Loucy (cell line): ENCODE data around the gene SP1.
"Not testable (repeated sequence)": the region's sequence is repeated elsewhere in the genome, so short reads cannot be mapped to it uniquely, and the experiment has no call there.

Experiments
- EZH2phosphoT487 ChIP-seq: fragments of 200-600 bp; IDR thresholded peaks from 2 replicates; pipeline ENCODE4 v1.6.1; 2018; ENCODE audit warnings: antibody characterized with exemption, mild to moderate bottlenecking, moderate library complexity, borderline replicate concordance
- TF ChIP-seq, protein P1 (sequence below): fragments of 200-600 bp; sonication (generic); conservative IDR thresholded peaks from 2 replicates; pipeline ENCODE4 v1.5.1; 2014; ENCODE audit warnings: mild to moderate bottlenecking, antibody characterized with exemption, low read length

DNA sequence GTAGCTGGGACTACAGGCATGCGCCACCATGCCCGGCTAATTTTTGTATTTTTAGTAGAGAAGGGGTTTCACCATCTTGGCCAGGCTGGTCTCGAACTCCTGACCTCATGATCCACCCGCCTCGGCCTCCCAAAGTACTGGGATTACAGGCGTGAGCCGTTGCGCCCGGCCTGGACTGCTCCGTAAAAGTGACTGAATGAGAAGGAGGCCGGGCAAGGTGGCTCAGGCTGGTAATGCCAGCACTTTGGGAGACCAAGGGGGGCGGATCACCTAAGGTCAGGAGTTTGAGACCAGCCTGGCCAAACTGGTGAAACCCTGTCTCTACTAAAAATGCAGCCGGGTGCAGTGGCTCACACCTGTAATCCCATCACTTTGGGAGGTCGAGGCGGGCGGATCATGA lies 22.4 kb downstream of the SP1 start:
- TF ChIP-seq, protein P1, sequence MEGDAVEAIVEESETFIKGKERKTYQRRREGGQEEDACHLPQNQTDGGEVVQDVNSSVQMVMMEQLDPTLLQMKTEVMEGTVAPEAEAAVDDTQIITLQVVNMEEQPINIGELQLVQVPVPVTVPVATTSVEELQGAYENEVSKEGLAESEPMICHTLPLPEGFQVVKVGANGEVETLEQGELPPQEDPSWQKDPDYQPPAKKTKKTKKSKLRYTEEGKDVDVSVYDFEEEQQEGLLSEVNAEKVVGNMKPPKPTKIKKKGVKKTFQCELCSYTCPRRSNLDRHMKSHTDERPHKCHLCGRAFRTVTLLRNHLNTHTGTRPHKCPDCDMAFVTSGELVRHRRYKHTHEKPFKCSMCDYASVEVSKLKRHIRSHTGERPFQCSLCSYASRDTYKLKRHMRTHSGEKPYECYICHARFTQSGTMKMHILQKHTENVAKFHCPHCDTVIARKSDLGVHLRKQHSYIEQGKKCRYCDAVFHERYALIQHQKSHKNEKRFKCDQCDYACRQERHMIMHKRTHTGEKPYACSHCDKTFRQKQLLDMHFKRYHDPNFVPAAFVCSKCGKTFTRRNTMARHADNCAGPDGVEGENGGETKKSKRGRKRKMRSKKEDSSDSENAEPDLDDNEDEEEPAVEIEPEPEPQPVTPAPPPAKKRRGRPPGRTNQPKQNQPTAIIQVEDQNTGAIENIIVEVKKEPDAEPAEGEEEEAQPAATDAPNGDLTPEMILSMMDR = not testable (repeated sequence)
- TF ChIP-seq EZH2phosphoT487 = not testable (repeated sequence)
